Hepatocyte (in vitro differentiated cells): ENCODE measurements around the gene ZNF101. TPM values are rescaled to one million over a fixed set of nuclear protein-coding genes. Genes with fewer than 3 reads are reported as not detected.

Experiments
- DNase-seq: peaks from one replicate; pipeline ENCODE4 v3.0.0-alpha.2; 2016; ENCODE audit warnings: low spot score
- H2AFZ ChIP-seq: fragments of 200-600 bp; sonication (generic); 2 replicates; pipeline ENCODE4 v1.6.0; 2016; ENCODE audit warnings: antibody characterized with exemption, mild to moderate bottlenecking
- H3K27ac ChIP-seq: fragments of 200-600 bp; sonication (generic); 2 replicates; pipeline ENCODE4 v1.5.1; 2016; ENCODE audit warnings: mild to moderate bottlenecking
- H3K27me3 ChIP-seq: fragments of 200-600 bp; sonication (generic); 2 replicates; pipeline ENCODE4 v1.6.1; 2016
- H3K36me3 ChIP-seq: fragments of 200-600 bp; sonication (generic); replicated peaks from 2 replicates; pipeline ENCODE4 v1.5.1; 2016; ENCODE audit warnings: low read depth; ENCODE audit not compliant: insufficient read depth
- H3K4me1 ChIP-seq: fragments of 200-600 bp; sonication (generic); 2 replicates; pipeline ENCODE4 v1.5.1; 2016; ENCODE audit warnings: mild to moderate bottlenecking, moderate library complexity; ENCODE audit not compliant: insufficient read depth
- H3K4me2 ChIP-seq: fragments of 200-600 bp; sonication (generic); 2 replicates; pipeline ENCODE4 v1.6.0; 2016
- H3K4me3 ChIP-seq: fragments of 200-600 bp; sonication (generic); 2 replicates; pipeline ENCODE4 v1.5.1; 2016; ENCODE audit warnings: mild to moderate bottlenecking
- H3K79me2 ChIP-seq: fragments of 200-600 bp; sonication (generic); 2 replicates; pipeline ENCODE4 v1.6.0; 2017; ENCODE audit warnings: mild to moderate bottlenecking
- H3K9me2 ChIP-seq: fragments of 200-600 bp; sonication (generic); replicated peaks from 2 replicates; pipeline ENCODE4 v1.6.0; 2017; ENCODE audit warnings: mild to moderate bottlenecking; ENCODE audit not compliant: insufficient read depth
- H3K9me3 ChIP-seq: fragments of 200-600 bp; sonication (generic); 2 replicates; pipeline ENCODE4 v1.5.1; 2016; ENCODE audit warnings: low read depth, mild to moderate bottlenecking
- H4K20me1 ChIP-seq: fragments of 200-600 bp; sonication (generic); 2 replicates; pipeline ENCODE4 v1.6.0; 2016; ENCODE audit warnings: mild to moderate bottlenecking; ENCODE audit not compliant: insufficient read depth, poor library complexity, severe bottlenecking
- CTCF ChIP-seq: fragments of 200-600 bp; sonication (generic); IDR thresholded peaks from 2 replicates; pipeline ENCODE4 v1.5.1; 2016; ENCODE audit warnings: antibody characterized with exemption, mild to moderate bottlenecking; ENCODE audit not compliant: poor library complexity
- EZH2 ChIP-seq: fragments of 200-600 bp; sonication (generic); IDR thresholded peaks from 2 replicates; pipeline ENCODE4 v1.6.1; 2016; ENCODE audit warnings: antibody characterized with exemption, mild to moderate bottlenecking, borderline replicate concordance
- EZH2phosphoT487 ChIP-seq: fragments of 200-600 bp; sonication (generic); IDR thresholded peaks from one replicate; pipeline ENCODE4 v1.6.1; 2018; ENCODE audit warnings: antibody characterized with exemption, mild to moderate bottlenecking, low read depth, moderate library complexity; ENCODE audit not compliant: unreplicated experiment, severe bottlenecking
- WGBS: methylation state at CpG from one replicate; pipeline ENCODE4 v1.1.6; 2016; ENCODE audit warnings: low lambda C conversion rate; ENCODE audit errors: missing lambda C conversion rate; 5-methylcytosine and 5-hydroxymethylcytosine counted together
- polyA plus RNA-seq: library from polyadenylated mRNA; unstranded; fragments of >200 nt; fragmentation: Nextera tagmentation; extraction: Ambion mirVana; gene quantifications from 2 replicates; pipeline ENCODE4 v1.2.1, GENCODE V29; 2016
- total RNA-seq: library from RNA; depleted of rRNA; stranded (reverse); fragments of >200 nt; gene quantifications from 2 replicates; pipeline ENCODE4 v1.2.3, GENCODE V29; 2014

The ZNF101 gene
- total and polyA plus RNA-seq, 2 experiments from 2014 or later, result 3.6 to 5.9 TPM

DNA sequence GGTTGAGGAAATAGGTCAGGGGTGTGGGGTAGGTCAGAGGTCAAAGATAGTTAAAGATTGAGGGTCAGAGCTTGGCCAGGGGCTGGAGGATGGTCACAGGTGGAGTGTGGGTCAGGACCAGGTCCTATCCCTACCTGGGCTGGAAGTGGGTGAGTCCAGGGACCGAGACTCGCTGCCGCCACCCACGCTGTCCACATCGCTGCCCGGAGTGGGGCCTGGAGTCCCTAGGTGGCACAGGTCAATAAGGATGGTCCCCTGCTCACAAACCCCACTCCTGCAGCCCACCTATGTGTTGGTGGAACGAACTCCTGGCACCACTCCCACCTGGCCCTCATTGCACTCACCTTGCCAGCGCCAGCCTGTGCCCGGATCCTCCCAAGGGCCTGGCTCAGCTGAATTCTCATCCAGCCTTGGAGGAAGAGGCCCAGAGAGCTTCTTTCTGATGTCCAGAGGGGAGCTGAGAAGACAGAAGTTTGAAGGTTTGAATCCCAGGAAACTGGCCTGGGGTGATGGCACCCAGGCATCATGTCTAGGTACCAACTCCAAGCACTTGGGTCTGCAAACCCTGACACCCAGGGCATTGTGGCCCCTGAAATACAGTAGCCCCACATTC lies 32.0 kb upstream of the ZNF101 start:
- Histone ChIP-seq H3K9me3 (no peaks in the 10 kb centered on the region), H3K4me2 (no peak overlapping the region), H3K4me1 (no peaks in the 10 kb centered on the region), H3K79me2 (no peaks in the 10 kb centered on the region), H3K36me3 (no peaks in the 10 kb centered on the region), H4K20me1 (no peaks in the 10 kb centered on the region), H3K4me3 (no peak overlapping the region), H3K27me3 (no peaks in the 10 kb centered on the region), H2AFZ (no peak overlapping the region), H3K9me2 (no peaks in the 10 kb centered on the region), H3K27ac (no peak overlapping the region)
- DNase-seq, result no peak
- TF ChIP-seq EZH2phosphoT487 (no peak), EZH2 (no peak), CTCF (no peak)
- 97% methylated on average over 9 of the region's 9 CpGs for WGBS

DNA sequence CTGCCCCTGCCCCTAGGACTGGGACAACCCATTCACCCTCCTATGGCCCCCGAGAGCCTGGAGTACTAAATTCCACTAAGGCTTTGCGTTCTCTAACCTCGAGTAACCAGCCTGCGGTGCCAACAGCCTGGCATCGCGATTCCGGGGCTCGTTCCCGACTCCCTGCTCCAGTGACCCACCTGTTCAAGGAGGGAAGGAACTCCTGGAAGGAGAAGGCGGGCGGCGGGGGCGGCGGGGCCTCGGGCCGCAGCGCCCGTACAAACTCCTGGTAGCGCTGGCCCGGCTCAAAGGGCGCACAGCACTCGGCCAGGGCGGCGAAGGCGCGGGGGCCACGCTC lies 31.5 kb upstream of the ZNF101 start:
- Histone ChIP-seq H3K36me3 (no peaks in the 10 kb centered on the region), H3K4me3 (no peak overlapping the region)
- 93% methylated on average over 11 of the region's 27 CpGs for whole genome bisulfite sequencing

DNA sequence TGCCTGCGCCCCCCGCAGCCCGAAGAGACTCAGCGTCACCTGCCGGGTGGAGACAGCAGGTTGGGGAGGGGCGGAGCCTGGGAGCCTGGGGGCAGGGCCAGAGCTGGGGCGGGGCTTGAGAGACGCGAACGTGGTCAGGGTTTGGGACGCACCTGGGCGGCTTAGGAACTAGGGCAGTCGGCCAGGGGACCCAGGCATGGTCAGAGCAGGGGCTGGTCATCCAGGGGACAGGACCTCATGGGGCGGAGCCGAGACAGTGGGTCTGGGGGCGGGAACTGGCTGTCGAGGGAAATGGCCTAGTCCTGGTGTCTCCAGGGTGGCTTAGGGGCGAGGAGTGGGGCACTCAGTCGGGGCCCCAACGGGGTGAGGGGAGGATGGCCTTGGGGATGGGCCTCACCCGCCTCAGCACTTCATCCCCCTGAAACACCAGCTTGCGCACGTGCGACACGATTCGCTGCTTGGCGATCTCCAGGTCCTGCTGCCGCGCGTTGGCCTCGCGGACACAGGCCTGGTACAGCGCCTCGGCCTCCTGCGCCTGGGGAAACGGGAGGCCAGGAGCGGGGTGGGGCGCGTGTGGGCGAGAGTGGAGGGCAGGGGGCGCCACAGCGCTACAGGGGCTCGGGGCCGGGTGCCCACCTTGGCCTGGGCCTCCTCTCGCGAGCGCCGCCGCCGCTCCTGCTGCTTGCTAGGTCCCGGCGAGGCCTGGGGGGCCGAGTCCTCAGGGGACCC lies 31.0 kb upstream of the ZNF101 start:
- WGBS, result 86% methylated on average over 18 of the region's 53 CpGs
- Histone ChIP-seq H2AFZ (no peak overlapping the region), H3K36me3 (no peaks in the 10 kb centered on the region), H4K20me1 (no peaks in the 10 kb centered on the region), H3K27ac (no peak overlapping the region), H3K9me3 (no peaks in the 10 kb centered on the region), H3K27me3 (no peaks in the 10 kb centered on the region), H3K4me1 (no peaks in the 10 kb centered on the region), H3K4me2 (no peak overlapping the region), H3K79me2 (no peaks in the 10 kb centered on the region), H3K9me2 (no peaks in the 10 kb centered on the region), H3K4me3 (no peak overlapping the region)
- no peak for TF ChIP-seq CTCF
- TF ChIP-seq EZH2phosphoT487, result no peak
- TF ChIP-seq EZH2, result no peak
- no peak for DNase-seq

More for the DNA sequence above, 31.5 kb upstream of the ZNF101 start:
- H3K9me2 ChIP-seq, result no peaks in the 10 kb centered on the region
- TF ChIP-seq EZH2phosphoT487, result no peak
- TF ChIP-seq CTCF, result no peak
- TF ChIP-seq EZH2, result no peak
- H3K79me2 ChIP-seq, result no peaks in the 10 kb centered on the region
- no peak overlapping the region for H3K4me2 ChIP-seq
- no peaks in the 10 kb centered on the region for H3K9me3 ChIP-seq
- no peaks in the 10 kb centered on the region for H3K27me3 ChIP-seq
- H3K4me1 ChIP-seq, result no peaks in the 10 kb centered on the region
- no peak overlapping the region for H3K27ac ChIP-seq
- no peak overlapping the region for H2AFZ ChIP-seq
- DNase-seq, result no peak
- H4K20me1 ChIP-seq, result no peaks in the 10 kb centered on the region
